Upper lobe of left lung (tissue), 6 donors: ENCODE data around the gene SUCO. TPM values are rescaled to one million over a fixed set of nuclear protein-coding genes. Genes with fewer than 3 reads are reported as not detected.

ENCODE experiments used
- ATAC-seq, 2 donors: fragments of 200-7000 bp; cut with Tn5 transposase; one replicate each; pipeline ENCODE4 v1.9.1; 2022; ENCODE audit warnings: mild to moderate bottlenecking in 2 of 2, moderate library complexity in 2 of 2; ENCODE audit not compliant: low FRiP score in 2 of 2
- DNase-seq, 2 donors: peaks; one replicate each; pipeline ENCODE4 v3.0.0-alpha.2; 2019 to 2020
- H3K27ac ChIP-seq, 4 donors: fragments of 200-600 bp; sonication (generic); one replicate each; pipeline ENCODE4 v1.5.1; 2016 to 2019
- H3K27me3 ChIP-seq, 4 donors: fragments of 200-600 bp; sonication (generic); one replicate each; pipeline ENCODE4 v1.5.1; 2017 to 2019
- H3K36me3 ChIP-seq, 4 donors: fragments of 200-600 bp; sonication (generic); one replicate each; pipeline ENCODE4 v1.5.1; 2016 to 2019
- H3K4me1 ChIP-seq, 4 donors: fragments of 200-600 bp; sonication (generic); one replicate each; pipeline ENCODE4 v1.5.1; 2018 to 2019
- H3K4me3 ChIP-seq, 4 donors: fragments of 200-600 bp; sonication (generic); one replicate each; pipeline ENCODE4 v1.5.1; 2017 to 2019; ENCODE audit warnings: mild to moderate bottlenecking in 2 of 4, moderate library complexity in 1 of 4
- H3K9me3 ChIP-seq, 4 donors: fragments of 200-600 bp; sonication (generic); one replicate each; pipeline ENCODE4 v1.5.1; 2018 to 2019
- CTCF ChIP-seq, 6 experiments: fragments of 450-650 bp in 4 of 6; fragments of 200-600 bp in 2 of 6; sonication (generic) in 2 of 6; IDR thresholded peaks; one replicate each; pipeline ENCODE4 v1.5.1; 2016 to 2019; ENCODE audit warnings: antibody characterized with exemption in 6 of 6
- EP300 ChIP-seq, 4 donors: sonication (generic); formaldehyde crosslinking; IDR thresholded peaks; one replicate each; pipeline ENCODE4 v1.5.1; 2017; ENCODE audit warnings: antibody characterized with exemption in 4 of 4, control low read depth in 2 of 4
- POLR2A ChIP-seq, 4 donors: fragments of 450-650 bp; IDR thresholded peaks; one replicate each; pipeline ENCODE4 v1.5.1; 2016 to 2017; ENCODE audit warnings: antibody characterized with exemption in 4 of 4, mild to moderate bottlenecking in 2 of 4
- POLR2AphosphoS5 ChIP-seq, 2 donors: sonication (generic); formaldehyde crosslinking; IDR thresholded peaks; one replicate each; pipeline ENCODE4 v1.5.1; 2017; ENCODE audit warnings: antibody characterized with exemption in 2 of 2
- WGBS, 2 donors: methylation state at CpG; one replicate each; pipeline ENCODE4 v1.1.5; 2017 to 2018; 5-methylcytosine and 5-hydroxymethylcytosine counted together
- total RNA-seq, 6 donors: library from RNA; depleted of rRNA in 4 of 6; stranded (reverse); fragments of >200 nt in 4 of 6; gene quantifications; one replicate each; pipeline versions ENCODE4 v1.1.0 to v1.2.1, GENCODE V29; 2016 to 2021
- donor health status: DM: no; HTN: no; CAD: no; lungs with moderate emphysema.
- donor health status: DM: no; HTN: yes; CAD: no; lungs with severe emphysema.

The SUCO gene
- total RNA-seq, 6 donors from 2014 or later = 14.4 to 59.2 (median 29.5) TPM

DNA sequence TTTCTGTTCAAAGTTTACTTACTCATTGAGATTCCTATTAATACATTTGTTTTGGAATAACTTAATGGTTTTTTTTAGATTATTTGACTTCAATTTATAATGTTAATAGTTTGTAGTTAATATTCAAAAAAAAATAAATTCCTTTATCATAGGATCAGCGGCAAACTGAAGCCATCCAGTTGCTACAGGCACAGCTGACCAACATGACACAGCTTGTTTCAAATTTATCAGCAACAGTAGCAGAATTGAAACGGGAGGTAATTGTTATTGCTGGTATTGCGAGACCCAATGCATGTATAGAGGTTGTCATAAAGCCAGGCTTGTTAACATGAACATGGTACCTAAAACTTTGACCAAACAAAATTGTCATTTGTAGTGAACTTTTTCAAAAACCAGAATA is 67.0 kb downstream of the SUCO start:
- Histone ChIP-seq H3K4me1 (no peaks in the 10 kb centered on the region), H3K27ac (no peak overlapping the region), H3K27me3 (no peaks in the 10 kb centered on the region), H3K4me3 (no peak overlapping the region), H3K36me3 (peaks cover 2 to 74% (median 24%) of the 10 kb centered on the region in 4 donors), H3K9me3 (no peaks in the 10 kb centered on the region)
- 86 to 88% methylated on average over 3 of the region's 3 CpGs for WGBS, 2 donors
- no peak for DNase-seq
- no peak for TF ChIP-seq POLR2A (IDR thresholded peaks at IDR 0.05)
- no peak for TF ChIP-seq CTCF (IDR thresholded peaks at IDR 0.05)
- no peak for TF ChIP-seq EP300 (IDR thresholded peaks at IDR 0.05)
- TF ChIP-seq POLR2AphosphoS5 (IDR thresholded peaks at IDR 0.05) = no peak
- ATAC-seq = no peak

DNA sequence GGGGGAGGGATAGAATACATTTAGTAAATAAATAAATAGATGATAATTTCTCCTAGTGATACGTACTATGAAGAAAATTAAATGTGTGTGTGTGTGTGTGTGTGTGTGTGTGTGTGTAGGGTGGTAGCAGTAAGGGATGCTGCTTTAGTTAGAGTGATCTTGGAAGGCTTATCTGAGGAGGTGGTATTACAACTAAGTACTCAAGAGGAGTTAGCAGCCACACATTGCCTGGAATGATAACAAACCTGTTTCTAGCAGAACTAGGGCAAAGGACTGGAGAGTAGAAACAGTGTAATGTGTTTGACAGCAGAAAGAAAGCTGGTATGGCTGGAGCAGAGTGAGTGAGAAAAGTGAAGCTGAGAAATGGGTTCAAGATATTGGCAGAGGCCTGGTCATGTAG is 67.7 kb downstream of the SUCO start:
- Histone ChIP-seq H3K27me3 (no peaks in the 10 kb centered on the region), H3K9me3 (no peaks in the 10 kb centered on the region), H3K27ac (no peak overlapping the region), H3K4me1 (no peaks in the 10 kb centered on the region), H3K36me3 (peaks cover 2 to 74% (median 22%) of the 10 kb centered on the region in 4 donors), H3K4me3 (no peak overlapping the region)
- ATAC-seq (no peak), DNase-seq (no peak)
- 90 to 92% methylated on average over 1 of the region's 1 CpG for WGBS, 2 donors
- TF ChIP-seq POLR2AphosphoS5 (IDR thresholded peaks at IDR 0.05) (no peak), EP300 (IDR thresholded peaks at IDR 0.05) (no peak), CTCF (IDR thresholded peaks at IDR 0.05) (no peak), POLR2A (IDR thresholded peaks at IDR 0.05) (no peak)

DNA sequence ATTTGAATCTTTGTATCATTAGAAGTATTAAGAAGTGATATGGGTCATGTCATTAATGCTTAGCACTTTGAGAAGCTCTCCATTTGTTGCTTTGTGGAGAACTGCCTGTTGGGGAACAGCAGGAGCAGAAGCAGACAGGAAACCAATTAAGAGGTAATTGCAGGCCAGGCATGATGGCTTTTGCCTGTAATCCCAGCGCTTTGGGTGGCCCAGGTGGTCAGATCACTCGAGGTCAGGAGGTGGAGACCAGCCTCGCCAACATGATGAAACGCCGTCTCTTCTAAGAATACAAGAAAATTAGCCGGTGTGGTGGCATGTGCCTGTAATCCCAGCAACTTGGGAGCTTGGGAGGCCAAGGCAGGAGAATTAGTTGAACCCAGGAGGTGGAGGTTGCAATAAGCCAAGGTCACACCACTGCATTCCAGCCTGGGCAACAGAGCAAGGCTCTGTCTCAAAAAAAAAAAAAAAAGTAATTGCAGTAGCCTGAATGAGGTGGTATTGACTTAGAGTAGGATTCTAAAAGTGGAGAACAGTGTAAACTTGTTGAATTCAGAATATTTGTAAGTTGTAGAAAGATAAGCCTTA is 68.2 kb downstream of the SUCO start:
- H3K4me3 ChIP-seq = no peak overlapping the region
- H3K27ac ChIP-seq = no peak overlapping the region
- ATAC-seq (no peak), DNase-seq (no peak)
- peaks cover 2 to 69% (median 20%) of the 10 kb centered on the region in 4 donors for H3K36me3 ChIP-seq
- 94 to 95% methylated on average over 6 of the region's 6 CpGs for WGBS, 2 donors
- no peaks in the 10 kb centered on the region for H3K9me3 ChIP-seq
- H3K27me3 ChIP-seq = no peaks in the 10 kb centered on the region
- TF ChIP-seq EP300 (IDR thresholded peaks at IDR 0.05) (no peak), CTCF (IDR thresholded peaks at IDR 0.05) (no peak), POLR2AphosphoS5 (IDR thresholded peaks at IDR 0.05) (no peak), POLR2A (IDR thresholded peaks at IDR 0.05) (no peak)
- no peaks in the 10 kb centered on the region for H3K4me1 ChIP-seq

DNA sequence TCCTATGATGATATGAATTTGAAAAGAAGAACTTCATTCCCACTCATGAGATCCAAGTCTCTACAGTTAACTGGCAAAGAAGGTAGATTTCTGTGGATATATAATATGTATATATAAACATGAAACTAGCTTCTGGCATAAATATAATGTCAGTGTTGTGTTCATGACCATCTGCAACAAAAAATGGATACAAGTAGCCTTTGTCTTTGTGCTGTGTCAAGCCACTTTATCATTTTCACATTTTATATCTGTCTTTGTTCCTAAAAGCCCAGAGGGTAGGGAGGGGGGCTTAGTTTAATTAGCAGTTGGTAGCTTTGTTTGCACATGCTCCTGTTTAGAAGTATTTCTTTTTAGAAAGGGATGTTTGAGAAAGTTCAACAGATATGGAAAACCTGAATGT is 69.8 kb downstream of the SUCO start:
- Histone ChIP-seq H3K36me3 (peaks cover 0 to 55% (median 8%) of the 10 kb centered on the region in 4 donors), H3K4me3 (no peak overlapping the region), H3K4me1 (no peaks in the 10 kb centered on the region), H3K27me3 (no peaks in the 10 kb centered on the region), H3K27ac (no peak overlapping the region), H3K9me3 (no peaks in the 10 kb centered on the region)
- ATAC-seq (no peak), DNase-seq (no peak)
- TF ChIP-seq EP300 (IDR thresholded peaks at IDR 0.05) (no peak), CTCF (IDR thresholded peaks at IDR 0.05) (no peak), POLR2AphosphoS5 (IDR thresholded peaks at IDR 0.05) (no peak), POLR2A (IDR thresholded peaks at IDR 0.05) (no peak)

GRCh38 chr1:172603816-172604215 is 70.9 kb downstream of the SUCO start:
- DNase-seq = no peak
- H3K27me3 ChIP-seq = no peaks in the 10 kb centered on the region
- whole genome bisulfite sequencing, 2 donors = 95 to 96% methylated on average over 4 of the region's 4 CpGs
- H3K4me1 ChIP-seq = no peaks in the 10 kb centered on the region
- ATAC-seq = no peak
- H3K9me3 ChIP-seq = no peaks in the 10 kb centered on the region
- TF ChIP-seq CTCF (IDR thresholded peaks at IDR 0.05) (no peak), POLR2A (IDR thresholded peaks at IDR 0.05) (no peak), POLR2AphosphoS5 (IDR thresholded peaks at IDR 0.05) (no peak), EP300 (IDR thresholded peaks at IDR 0.05) (no peak)
- no peak overlapping the region for H3K27ac ChIP-seq
- no peak overlapping the region for H3K4me3 ChIP-seq
- H3K36me3 ChIP-seq = peaks cover 0 to 52% (median 6%) of the 10 kb centered on the region in 4 donors
